Endothelial cell of umbilical vein (primary cell): ENCODE results near the gene TIPRL. TPM values are rescaled to one million over a fixed set of nuclear protein-coding genes. Genes with fewer than 3 reads are reported as not detected.

ENCODE experiments used
- BruUV-seq: library from RNA; stranded (reverse); fragments of 400-500 nt; replicated peaks from 2 replicates; lab custom pipeline; 2021; lab: Mats Ljungman, UMichigan
- CTCF ChIA-PET: fragments of 300-600, 350-600 bp; sonication (Branson Sonifier 250); formaldehyde crosslinking; loops from one replicate; lab custom pipeline; 2021; ENCODE audit warnings: antibody characterized with exemption, inconsistent platforms; lab: Charles Lee
- POLR2A ChIA-PET: fragments of 300-600, 350-600 bp; sonication (Branson Sonifier 250); formaldehyde crosslinking; loops from one replicate; lab custom pipeline; 2021; ENCODE audit warnings: antibody characterized with exemption, inconsistent platforms; lab: Charles Lee
- DNase-seq: peaks from one replicate; pipeline ENCODE4 v3.0.0-alpha.2; 2011; ENCODE audit warnings: low read depth, low spot score
- FAIRE-seq: peaks from 2 replicates; lab custom pipeline; 2011; peaks lifted over from hg19 to GRCh38; lab: Jason Lieb, UNC
- H2AFZ ChIP-seq: 2 replicates; pipeline ENCODE4 v1.6.0; 2012; ENCODE audit warnings: low read depth, low read length, control low read depth, inconsistent platforms
- H3K27ac ChIP-seq: 2 replicates; pipeline ENCODE4 v1.5.1; 2011; ENCODE audit warnings: low read depth, mild to moderate bottlenecking, control low read depth, low read length, moderate library complexity; ENCODE audit not compliant: insufficient read depth
- H3K27me3 ChIP-seq, 2 experiments: 2 replicates each; pipeline versions ENCODE4 v1.6.0 to v1.6.1; 2011; ENCODE audit warnings: low read length in 2 of 2, mixed read lengths in 1 of 2; ENCODE audit not compliant: control insufficient read depth in 2 of 2, insufficient read depth in 2 of 2
- H3K36me3 ChIP-seq, 2 experiments: 2 replicates in 1 of 2; 3 replicates in 1 of 2; pipeline ENCODE4 v1.5.1; 2011; ENCODE audit warnings: low read length in 2 of 2, mild to moderate bottlenecking in 1 of 2, moderate library complexity in 1 of 2; ENCODE audit not compliant: control insufficient read depth in 2 of 2, insufficient read depth in 2 of 2; ENCODE audit errors: extremely low read depth in 1 of 2
- H3K4me1 ChIP-seq: 3 replicates; pipeline ENCODE4 v1.5.1; 2011; ENCODE audit warnings: mild to moderate bottlenecking, low read length; ENCODE audit not compliant: control insufficient read depth, insufficient read depth; ENCODE audit errors: extremely low read depth
- H3K4me2 ChIP-seq: 2 replicates; pipeline ENCODE4 v1.6.1; 2011; ENCODE audit warnings: low read length, control low read depth, mixed read lengths; ENCODE audit not compliant: insufficient read depth
- H3K4me3 ChIP-seq, 3 experiments: fragments of 200-600 bp in 1 of 3; sonication (generic), shearing (Covaris generic) in 1 of 3; replicated peaks in 1 of 3; 2 replicates each; pipeline ENCODE4 v1.5.1; 2011 to 2016; ENCODE audit warnings: control low read depth in 3 of 3, low read length in 3 of 3, mild to moderate bottlenecking in 2 of 3, inconsistent platforms in 1 of 3, low read depth in 1 of 3, moderate library complexity in 1 of 3; ENCODE audit not compliant: insufficient read depth in 1 of 3
- H3K79me2 ChIP-seq: 2 replicates; pipeline ENCODE4 v1.6.0; 2012; ENCODE audit warnings: low read length, inconsistent platforms; ENCODE audit not compliant: control insufficient read depth, insufficient read depth
- H3K9ac ChIP-seq: replicated peaks from 2 replicates; pipeline ENCODE3; 2011; ENCODE audit warnings: low read length, control low read depth; ENCODE audit not compliant: insufficient read depth; ENCODE audit errors: extremely low read depth
- H3K9me1 ChIP-seq: replicated peaks from 3 replicates; pipeline ENCODE4 v1.6.0; 2011; ENCODE audit warnings: mild to moderate bottlenecking, low read length; ENCODE audit not compliant: control insufficient read depth, insufficient read depth; ENCODE audit errors: extremely low read depth
- H3K9me3 ChIP-seq: replicated peaks from 2 replicates; pipeline ENCODE4 v1.5.1; 2012; ENCODE audit warnings: low read length, inconsistent platforms; ENCODE audit not compliant: control insufficient read depth, insufficient read depth
- H4K20me1 ChIP-seq: replicated peaks from 2 replicates; pipeline ENCODE3; 2011; ENCODE audit warnings: mild to moderate bottlenecking, low read length; ENCODE audit not compliant: control insufficient read depth, insufficient read depth; ENCODE audit errors: extremely low read depth
- CTCF ChIP-seq, 2 donors: IDR thresholded peaks; 1 replicate in 1 of 2; 2 replicates in 1 of 2; pipeline ENCODE4 v1.5.1; 2011; ENCODE audit warnings: low read length in 2 of 2, mild to moderate bottlenecking in 2 of 2, moderate library complexity in 2 of 2, control low read depth in 1 of 2, inconsistent platforms in 1 of 2, low read depth in 1 of 2; ENCODE audit not compliant: insufficient read depth in 1 of 2; ENCODE audit errors: extremely low read depth in 1 of 2
- FOS ChIP-seq: IDR thresholded peaks from 2 replicates; pipeline ENCODE4 v1.6.1; 2011; ENCODE audit warnings: mild to moderate bottlenecking, low read length, moderate library complexity, borderline replicate concordance; ENCODE audit not compliant: insufficient read depth
- JUN ChIP-seq: IDR thresholded peaks from 2 replicates; pipeline ENCODE4 v1.6.1; 2011; ENCODE audit warnings: borderline replicate concordance, low read depth; ENCODE audit not compliant: insufficient read length, insufficient read depth
- MYC ChIP-seq: IDR thresholded peaks from one replicate; pipeline ENCODE4 v1.6.1; 2011; ENCODE audit warnings: mild to moderate bottlenecking, low read depth, low read length
- POLR2A ChIP-seq: IDR thresholded peaks from 2 replicates; pipeline ENCODE4 v1.6.1; 2012; ENCODE audit warnings: low read depth, mild to moderate bottlenecking, control low read depth, low read length
- POLR2AphosphoS5 ChIP-seq: IDR thresholded peaks from 2 replicates; pipeline ENCODE4 v1.6.1; 2012; ENCODE audit warnings: low read depth, mild to moderate bottlenecking, control low read depth, low read length, moderate library complexity; ENCODE audit not compliant: insufficient read depth
- dilution Hi-C: fragments of 300-500 bp; cut with MboI; formaldehyde crosslinking; loops from one replicate; pipeline ENCODE4 v1.15.0; 2019; ENCODE audit warnings: low sequenced_read_pairs; ENCODE audit not compliant: extremely low pct_ligation_motif_present
- intact Hi-C: fragments of 100-400 bp; cut with micrococcal nuclease; formaldehyde crosslinking; loops from one replicate; pipeline ENCODE4 v1.10.0; 2022
- polyA plus RNA-seq, 4 experiments: library from polyadenylated mRNA; depleted of rRNA in 3 of 4; stranded (reverse) in 3 of 4; unstranded in 1 of 4; fragments of >200 nt; gene quantifications; 2 replicates each; pipeline versions ENCODE4 v1.2.1 to v1.2.3, GENCODE V29; 2011 to 2012; ENCODE audit warnings: missing spikeins in 1 of 4
- total RNA-seq: library from RNA; stranded (reverse); gene quantifications from 2 replicates; pipeline ENCODE4 v1.2.3, GENCODE V29; 2021

The TIPRL gene
- total and polyA plus RNA-seq, 2 donors (not counting 3 experiments of a cell fraction or from before 2014, with no cell fraction given) = 14.0 to 45.8 TPM

DNA sequence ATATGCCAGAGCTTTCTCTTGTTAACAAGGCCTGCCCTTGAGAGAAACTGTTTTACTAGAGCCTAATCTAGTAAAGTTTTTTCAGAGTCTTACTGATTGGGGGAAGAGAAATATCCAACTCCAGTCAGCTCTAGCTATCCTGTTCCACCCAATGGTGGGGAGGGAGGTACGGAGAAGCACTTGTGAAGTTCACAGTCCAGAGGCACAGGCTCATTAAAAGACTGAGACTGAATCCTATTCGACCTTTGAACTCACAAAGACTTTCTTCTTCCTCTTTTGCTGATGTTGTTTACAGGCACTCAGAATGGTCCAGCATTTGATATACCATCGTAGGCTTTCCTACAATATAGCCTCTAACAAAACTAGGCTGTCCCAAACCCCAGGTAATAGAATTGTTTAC is 31.6 kb downstream of the TIPRL start:
- no peaks in the 10 kb centered on the region for H4K20me1 ChIP-seq

More for the DNA sequence above, 31.6 kb downstream of the TIPRL start:
- no peaks in the 10 kb centered on the region for H3K9me3 ChIP-seq
- ChIA-PET CTCF (interaction anchor here (1.0 to 1.5 kb wide), 2 partner anchors 8 to 13 kb away, joined by 3 to 5 read pairs; no protein-coding TSS in a partner anchor), POLR2A (no interaction called here)
- TF ChIP-seq CTCF (IDR thresholded peaks at IDR 0.05; ENCODE audit: extremely low read depth in 1 of 2, insufficient read depth in 1 of 2, low read depth in 1 of 2, low read length in 2 of 2) (no peak), JUN (no peak), FOS (no peak), POLR2A (no peak), POLR2AphosphoS5 (no peak), MYC (no peak)
- intact Hi-C loops = no loop called here
- H3K4me1 ChIP-seq = no peaks in the 10 kb centered on the region
- no peak overlapping the region for H3K4me3 ChIP-seq
- H3K4me2 ChIP-seq = no peak overlapping the region
- peaks cover under 1 to 2% of the 10 kb centered on the region in 2 experiments for H3K27me3 ChIP-seq
- DNase-seq (no peak), FAIRE-seq (no peak)
- BruUV-seq = no TSS peak
- H3K79me2 ChIP-seq = no peaks in the 10 kb centered on the region
- no peaks in the 10 kb centered on the region for H3K36me3 ChIP-seq
- no peak overlapping the region for H3K9ac ChIP-seq
- H3K9me1 ChIP-seq = no peaks in the 10 kb centered on the region
- H3K27ac ChIP-seq = no peak overlapping the region
- H2AFZ ChIP-seq = no peak overlapping the region
- dilution Hi-C loops = no loop called here
